Mesodermal cell (in vitro differentiated cells): Measurements from ENCODE around the gene GAPT.

Source experiments
- H3K27ac ChIP-seq: 2 replicates; pipeline ENCODE4 v1.7.0; 2013; ENCODE audit warnings: mild to moderate bottlenecking, low read depth, low read length, moderate library complexity; ENCODE audit not compliant: severe bottlenecking
- H3K36me3 ChIP-seq: 2 replicates; pipeline ENCODE4 v1.7.1; 2013; ENCODE audit warnings: mild to moderate bottlenecking, low read length, moderate library complexity; ENCODE audit not compliant: control insufficient read depth, insufficient read depth
- H3K4me1 ChIP-seq: one replicate; pipeline ENCODE4 v1.7.1; 2013; ENCODE audit warnings: mild to moderate bottlenecking, low read length; ENCODE audit not compliant: insufficient read depth, control insufficient read depth, poor library complexity, severe bottlenecking
- H3K4me3 ChIP-seq: 2 replicates; pipeline ENCODE4 v1.7.0; 2013; ENCODE audit warnings: low read length, control low read depth, mild to moderate bottlenecking; ENCODE audit not compliant: insufficient read depth, poor library complexity, severe bottlenecking; ENCODE audit errors: extremely low read depth
- H3K9me3 ChIP-seq: 2 replicates; pipeline ENCODE4 v1.7.1; 2013; ENCODE audit warnings: mild to moderate bottlenecking, low read length, moderate library complexity; ENCODE audit not compliant: control insufficient read depth
- WGBS, 2 experiments: methylation state at CpG; one replicate each; pipeline ENCODE4 v1.1.5; 2013; ENCODE audit warnings: missing lambda C conversion rate in 2 of 2; ENCODE audit not compliant: insufficient coverage in 2 of 2; 5-methylcytosine and 5-hydroxymethylcytosine counted together

The GAPT gene

DNA sequence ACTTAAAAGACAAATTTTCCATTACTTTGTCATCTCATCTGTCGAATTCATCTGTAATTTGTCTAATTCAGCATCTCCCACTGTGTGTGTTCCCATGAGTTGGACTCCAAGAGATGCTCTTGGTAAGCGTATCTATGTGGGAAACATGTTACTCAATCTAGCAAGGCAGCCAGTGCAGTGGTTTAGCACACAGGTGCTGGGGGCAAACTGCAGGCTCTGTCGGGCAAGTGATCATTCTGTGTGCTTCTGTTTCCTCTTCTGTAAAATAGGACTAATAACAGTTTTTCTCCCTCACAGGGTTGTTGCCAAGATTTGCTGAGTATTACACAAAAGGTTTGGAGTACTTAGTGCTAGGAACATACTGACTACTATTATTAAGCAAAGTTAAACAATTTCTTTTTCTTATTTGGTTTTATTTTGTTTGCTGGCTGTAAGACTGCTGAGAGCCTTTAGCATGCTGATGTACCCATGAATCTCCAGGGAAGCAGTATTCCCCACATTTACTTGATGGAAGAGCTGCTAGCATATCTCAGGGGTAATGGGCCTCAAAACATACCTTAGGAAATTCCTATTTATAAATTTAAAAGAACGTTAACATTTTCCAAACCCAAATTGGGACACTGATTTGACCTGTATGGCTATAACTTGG lies 709 bp upstream of the GAPT start:
- WGBS, 2 experiments: 83 to 89% methylated on average over 1 to 3 of the region's 4 CpGs
- Histone ChIP-seq H3K9me3 (no peaks in the 10 kb centered on the region), H3K27ac (no peak overlapping the region), H3K4me3 (no peak overlapping the region), H3K4me1 (no peaks in the 10 kb centered on the region), H3K36me3 (no peaks in the 10 kb centered on the region)

DNA sequence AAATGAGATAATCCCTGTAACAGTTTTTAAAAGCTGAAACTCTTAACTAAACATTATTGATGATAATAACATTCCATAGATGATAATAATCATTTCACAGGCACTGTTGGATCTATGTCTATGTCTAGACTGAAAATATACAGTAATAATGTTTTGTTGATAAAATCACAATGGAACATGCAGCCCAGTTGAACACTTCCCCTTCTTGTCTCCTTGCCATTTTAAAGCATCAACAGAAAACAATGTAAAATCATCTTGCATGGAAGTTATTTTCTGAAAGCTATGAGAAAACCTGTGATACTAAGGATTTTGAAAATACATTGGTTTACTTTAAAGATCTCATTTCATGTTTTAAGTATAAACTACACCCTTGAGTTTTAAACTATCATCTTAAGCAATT lies 1.9 kb downstream of the GAPT start:
- Histone ChIP-seq H3K4me1 (no peaks in the 10 kb centered on the region), H3K27ac (no peak overlapping the region), H3K4me3 (no peak overlapping the region), H3K9me3 (no peaks in the 10 kb centered on the region), H3K36me3 (no peaks in the 10 kb centered on the region)

DNA sequence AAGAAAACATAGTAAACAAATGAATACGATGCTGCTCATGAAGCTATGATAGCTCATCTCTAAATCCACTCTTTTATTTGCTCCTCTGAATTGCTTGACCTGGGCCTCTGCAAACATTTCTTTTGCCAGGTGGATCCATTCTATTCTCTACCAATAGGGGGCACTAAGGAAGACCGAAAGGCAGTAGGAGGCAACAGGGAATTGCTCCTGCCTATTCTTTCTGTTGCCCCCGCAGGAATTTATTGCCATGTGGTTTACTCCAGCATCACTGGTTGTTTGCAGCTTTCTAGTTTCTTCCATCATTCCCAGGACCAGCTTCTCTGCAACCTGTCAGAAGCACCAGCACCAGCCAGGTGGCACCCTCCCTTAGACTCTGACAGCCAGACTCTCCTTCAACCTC lies 5.3 kb downstream of the GAPT start:
- Histone ChIP-seq H3K4me3 (no peak overlapping the region), H3K4me1 (peaks cover 8% of the 10 kb centered on the region), H3K36me3 (no peaks in the 10 kb centered on the region), H3K9me3 (no peaks in the 10 kb centered on the region), H3K27ac (no peak overlapping the region)
- 59 to 69% methylated on average over 2 of the region's 3 CpGs for WGBS, 2 experiments

DNA sequence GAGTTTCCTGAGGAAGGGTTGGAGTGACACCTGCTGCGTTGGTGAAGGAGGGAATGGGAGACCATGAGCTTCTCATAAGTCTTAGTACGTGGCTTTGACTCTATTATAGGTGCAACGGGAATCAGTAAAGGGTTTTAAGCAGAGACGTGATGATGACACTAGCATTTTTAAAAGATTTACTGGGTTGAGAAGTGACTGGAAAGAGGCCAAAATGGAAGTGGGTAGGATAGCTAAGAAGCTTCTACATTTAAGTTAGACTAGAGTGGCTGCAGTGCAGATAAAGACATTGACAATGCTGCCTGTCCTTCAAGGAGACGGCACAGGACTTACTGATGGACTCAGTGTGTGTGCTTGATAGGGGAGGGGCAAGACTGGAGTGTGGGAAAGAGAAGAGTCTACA lies 6.2 kb downstream of the GAPT start:
- H3K27ac ChIP-seq: no peak overlapping the region
- peaks cover 8% of the 10 kb centered on the region for H3K4me1 ChIP-seq
- no peak overlapping the region for H3K4me3 ChIP-seq
- no peaks in the 10 kb centered on the region for H3K9me3 ChIP-seq
- 93 to 97% methylated on average over 5 of the region's 5 CpGs for WGBS, 2 experiments
- H3K36me3 ChIP-seq: no peaks in the 10 kb centered on the region

DNA sequence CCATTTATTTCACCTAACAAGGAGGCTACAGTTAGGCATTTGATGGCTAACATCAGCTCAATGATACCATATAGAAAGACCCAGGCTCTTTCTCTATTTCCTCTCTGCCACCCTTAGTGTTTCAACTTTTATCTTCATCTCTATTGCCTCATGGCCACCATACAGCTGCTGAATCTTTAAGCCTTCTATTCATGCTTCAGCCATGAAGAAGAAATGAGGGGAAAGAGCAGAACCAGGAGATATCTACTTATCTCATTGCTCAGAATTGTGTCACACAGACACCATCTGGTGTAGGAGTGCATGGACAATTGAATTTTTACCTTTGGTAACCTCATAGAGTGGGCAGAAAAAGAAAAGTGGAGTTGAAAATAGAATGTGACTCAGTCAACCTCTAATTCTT lies 6.7 kb downstream of the GAPT start:
- H3K9me3 ChIP-seq: no peaks in the 10 kb centered on the region
- H3K36me3 ChIP-seq: no peaks in the 10 kb centered on the region
- H3K4me1 ChIP-seq: peaks cover 8% of the 10 kb centered on the region
- no peak overlapping the region for H3K27ac ChIP-seq
- no peak overlapping the region for H3K4me3 ChIP-seq

DNA sequence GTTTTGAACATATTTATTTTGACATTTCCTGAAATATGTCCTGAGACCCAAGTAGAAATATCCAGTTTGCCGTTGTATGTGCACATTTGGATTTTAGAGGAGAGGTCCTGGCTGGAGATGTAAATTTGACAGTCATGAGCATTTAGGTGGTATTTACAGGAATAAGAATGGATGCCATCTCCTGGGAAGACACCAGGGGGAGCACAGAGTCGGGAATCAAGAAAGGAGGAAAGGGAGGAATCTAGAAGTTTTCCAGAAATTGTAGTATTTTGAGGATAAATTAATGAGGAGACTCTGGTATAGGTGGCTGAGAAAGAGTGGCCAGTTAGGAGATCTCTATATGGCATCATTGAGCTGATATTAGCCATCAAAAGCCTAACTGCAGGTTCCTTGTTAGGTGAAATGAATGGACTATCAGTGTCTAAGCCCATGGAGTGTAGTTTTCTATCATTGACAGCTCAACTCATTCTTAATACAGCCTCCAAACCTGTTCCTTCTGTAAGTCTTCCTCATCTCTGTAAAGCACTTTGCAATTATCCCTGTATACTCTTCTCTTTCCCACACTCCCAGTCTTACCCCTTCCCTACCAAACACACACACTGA lies 7.2 kb downstream of the GAPT start:
- H3K4me1 ChIP-seq: peaks cover 8% of the 10 kb centered on the region
- no peak overlapping the region for H3K27ac ChIP-seq
- 17 to 24% methylated on average over 2 of the region's 2 CpGs for WGBS, 2 experiments
- no peaks in the 10 kb centered on the region for H3K36me3 ChIP-seq
- H3K4me3 ChIP-seq: no peak overlapping the region
- H3K9me3 ChIP-seq: no peaks in the 10 kb centered on the region

DNA sequence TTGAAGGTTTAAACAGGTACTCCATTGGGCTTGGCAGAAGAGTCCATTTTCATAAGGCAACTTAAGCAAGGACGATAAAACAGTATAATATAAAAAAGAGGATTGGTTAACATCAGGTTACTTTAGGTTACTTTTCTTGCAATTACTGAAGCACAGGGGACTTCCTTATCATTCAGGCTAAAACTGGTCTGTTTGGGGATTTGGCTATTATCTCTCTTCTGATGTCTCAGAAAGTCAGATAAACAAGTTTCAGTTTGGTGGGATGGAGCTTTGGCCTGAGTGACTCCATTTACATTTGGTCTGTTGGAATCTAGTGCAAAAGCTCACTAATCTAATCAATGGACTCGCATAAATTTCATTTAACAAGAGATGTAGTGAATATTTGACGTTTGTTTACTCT lies 8.0 kb downstream of the GAPT start:
- H3K36me3 ChIP-seq: no peaks in the 10 kb centered on the region
- peaks cover 10% of the 10 kb centered on the region for H3K4me1 ChIP-seq
- H3K4me3 ChIP-seq: no peak overlapping the region
- no peak overlapping the region for H3K27ac ChIP-seq
- H3K9me3 ChIP-seq: no peaks in the 10 kb centered on the region
- no CpG with 5 or more reads among the region's 3 CpGs for WGBS, 2 experiments

DNA sequence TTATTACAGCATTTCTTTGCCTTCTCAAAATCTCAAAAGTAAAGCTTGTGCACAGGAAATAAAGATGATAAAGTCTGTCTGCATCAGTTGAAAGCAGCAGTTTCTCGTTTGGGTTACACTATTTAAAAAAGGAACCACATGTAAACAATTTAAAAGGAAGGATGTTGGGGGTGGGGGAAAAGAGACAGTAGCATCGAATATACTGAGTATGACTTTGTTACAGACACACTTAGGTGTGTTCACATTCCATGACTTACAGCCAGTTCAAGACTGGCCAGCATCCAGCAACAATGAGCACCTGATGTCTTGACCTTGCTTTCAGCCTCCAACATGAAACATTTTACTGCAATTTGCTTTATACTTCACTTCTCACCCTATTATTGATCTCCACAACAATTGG lies 8.7 kb downstream of the GAPT start:
- WGBS, 2 experiments: no CpG with 5 or more reads among the region's 2 CpGs
- Histone ChIP-seq H3K9me3 (no peaks in the 10 kb centered on the region), H3K27ac (no peak overlapping the region), H3K4me1 (peaks cover 12% of the 10 kb centered on the region), H3K4me3 (no peak overlapping the region), H3K36me3 (no peaks in the 10 kb centered on the region)

DNA sequence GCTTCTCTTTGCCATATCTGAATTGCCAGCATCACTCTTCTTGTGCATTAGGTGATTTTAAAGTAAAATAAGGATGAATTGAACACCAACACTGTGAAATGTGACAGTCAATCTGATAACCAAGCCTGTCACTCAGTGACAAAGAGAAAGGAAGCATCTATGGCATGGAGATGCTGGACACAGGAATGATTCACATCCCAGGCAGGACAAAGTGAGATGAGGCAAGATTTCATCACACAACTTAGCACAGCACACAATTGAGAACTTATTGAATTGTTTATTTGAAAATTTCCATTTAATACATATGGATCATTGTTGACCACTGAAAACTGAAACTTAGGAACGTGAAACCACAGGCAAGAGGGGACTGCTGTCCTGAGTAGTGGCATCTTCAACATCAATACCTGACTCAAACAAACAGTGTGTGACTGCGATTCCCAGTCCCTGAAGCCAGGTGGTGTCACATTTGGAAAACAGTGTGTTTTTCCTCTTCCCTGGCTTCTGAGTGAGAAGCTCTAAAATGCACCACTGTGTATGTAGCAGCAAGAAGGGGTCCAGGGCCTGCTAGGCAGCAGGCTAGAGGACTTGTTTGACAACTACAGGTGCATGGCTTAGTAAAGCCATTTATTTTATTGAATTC lies 10.7 kb downstream of the GAPT start:
- Histone ChIP-seq H3K27ac (no peak overlapping the region), H3K4me3 (no peak overlapping the region), H3K9me3 (no peaks in the 10 kb centered on the region), H3K4me1 (peaks cover 12% of the 10 kb centered on the region), H3K36me3 (no peaks in the 10 kb centered on the region)
- WGBS, 2 experiments: 80 to 93% methylated on average over 1 to 2 of the region's 2 CpGs

DNA sequence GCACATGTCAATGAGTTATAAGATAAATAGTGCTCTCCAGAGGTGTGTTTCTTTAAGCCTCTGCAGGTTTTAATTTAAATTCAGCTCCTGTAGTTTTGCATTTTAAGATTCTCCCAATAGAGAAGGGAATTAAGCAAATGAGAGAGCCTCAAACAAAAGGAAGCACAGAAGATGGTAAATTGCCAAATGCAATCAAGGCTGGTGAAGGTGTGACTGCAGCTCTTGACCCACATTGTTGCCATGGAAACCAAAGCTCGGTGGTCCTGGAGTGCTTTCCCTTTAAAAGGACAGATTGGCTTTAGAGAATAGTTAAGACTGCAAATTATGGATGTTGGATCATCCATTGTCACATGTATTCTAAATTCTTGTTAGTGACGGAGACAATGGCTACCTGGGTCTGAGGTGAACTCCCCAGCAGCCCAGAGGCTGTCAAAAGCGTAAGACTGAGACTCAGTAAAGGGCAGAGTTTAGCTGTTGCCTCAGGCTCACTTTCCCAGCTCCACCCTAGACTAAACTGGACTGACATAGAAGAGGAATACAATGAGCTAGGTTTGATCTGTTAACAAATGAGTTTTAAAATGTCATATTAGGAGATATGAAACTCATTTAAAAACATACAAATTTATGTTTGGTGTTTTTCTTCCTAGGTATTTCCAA lies 12.3 kb downstream of the GAPT start:
- H3K9me3 ChIP-seq: no peaks in the 10 kb centered on the region
- no peak overlapping the region for H3K4me3 ChIP-seq
- no peaks in the 10 kb centered on the region for H3K36me3 ChIP-seq
- WGBS, 2 experiments: 66 to 100% methylated on average over 3 of the region's 3 CpGs
- peaks cover 12% of the 10 kb centered on the region for H3K4me1 ChIP-seq
- no peak overlapping the region for H3K27ac ChIP-seq

DNA sequence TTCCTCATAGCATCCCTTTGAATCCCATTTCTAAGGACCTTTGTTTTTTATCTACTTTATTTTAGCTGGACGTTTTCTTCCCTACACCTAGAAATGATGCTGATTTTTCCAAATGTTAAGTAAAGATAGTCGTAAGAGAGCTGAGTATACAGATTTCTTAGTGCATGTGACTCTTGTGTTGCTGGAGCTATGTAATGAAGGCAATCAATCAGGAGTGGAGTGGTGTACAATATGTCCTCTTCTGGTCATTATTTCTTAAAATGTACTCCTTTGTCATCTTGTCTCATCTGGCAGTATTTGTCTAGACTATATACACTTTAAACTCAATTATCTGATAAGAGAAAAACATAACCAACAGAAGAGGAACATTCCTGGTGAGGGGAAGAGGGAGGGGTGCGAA lies 13.5 kb downstream of the GAPT start:
- no peaks in the 10 kb centered on the region for H3K36me3 ChIP-seq
- WGBS, 2 experiments: no CpG with 5 or more reads among the region's 3 CpGs
- H3K27ac ChIP-seq: no peak overlapping the region
- peaks cover 7% of the 10 kb centered on the region for H3K4me1 ChIP-seq
- H3K4me3 ChIP-seq: no peak overlapping the region
- no peaks in the 10 kb centered on the region for H3K9me3 ChIP-seq
